RWPE2 (cell line): ENCODE results near the gene NT5C1B.

Source experiments
- ATAC-seq: fragments of 200-7000 bp; cut with Tn5 transposase; 3 replicates; pipeline ENCODE4 v1.9.1; 2021; ENCODE audit warnings: low read depth
- DNase-seq: peaks from one replicate; pipeline ENCODE4 v3.0.0-alpha.2; 2020; ENCODE audit warnings: low spot score
- H3K27ac ChIP-seq: fragments of 450-650 bp; 2 replicates; pipeline ENCODE4 v1.5.1; 2017; ENCODE audit warnings: mild to moderate bottlenecking; ENCODE audit not compliant: poor library complexity, severe bottlenecking
- H3K27me3 ChIP-seq: fragments of 250-450 bp; sonication (Bioruptor Pico); 2 replicates; pipeline ENCODE4 v1.5.1; 2021; ENCODE audit warnings: mild to moderate bottlenecking, moderate library complexity; ENCODE audit not compliant: insufficient read depth, poor library complexity, severe bottlenecking
- H3K36me3 ChIP-seq: fragments of 250-450 bp; sonication (Bioruptor Pico); 2 replicates; pipeline ENCODE4 v1.5.1; 2020; ENCODE audit warnings: low read depth, mild to moderate bottlenecking, moderate library complexity
- H3K4me1 ChIP-seq: fragments of 250-450 bp; sonication (Bioruptor Pico); 2 replicates; pipeline ENCODE4 v1.5.1; 2021; ENCODE audit warnings: mild to moderate bottlenecking, moderate library complexity; ENCODE audit not compliant: insufficient read depth, poor library complexity, severe bottlenecking
- H3K4me3 ChIP-seq: fragments of 250-450 bp; sonication (Bioruptor Pico); 2 replicates; pipeline ENCODE4 v1.5.1; 2021; ENCODE audit warnings: mild to moderate bottlenecking, moderate library complexity; ENCODE audit not compliant: severe bottlenecking
- H3K9me3 ChIP-seq: fragments of 250-450 bp; sonication (Bioruptor Pico); 2 replicates; pipeline ENCODE4 v1.5.1; 2021; ENCODE audit warnings: mild to moderate bottlenecking, moderate library complexity; ENCODE audit not compliant: severe bottlenecking
- CTCF ChIP-seq: fragments of 450-650 bp; IDR thresholded peaks from one replicate; pipeline ENCODE4 v1.5.1; 2017; ENCODE audit warnings: mild to moderate bottlenecking, moderate library complexity; ENCODE audit not compliant: poor library complexity, severe bottlenecking

NT5C1B gene

GRCh38 chr2:18559531-18560030, 29.8 kb downstream of the NT5C1B start:
- no peak for DNase-seq
- TF ChIP-seq CTCF: no peak
- peaks cover 5% of the 10 kb centered on the region for H3K9me3 ChIP-seq
- no peak for ATAC-seq
- H3K4me1 ChIP-seq: peaks cover 14% of the 10 kb centered on the region
- no peaks in the 10 kb centered on the region for H3K27me3 ChIP-seq
- peaks cover 39% of the 10 kb centered on the region for H3K36me3 ChIP-seq
- peak overlapping the region; percentile 80 for H3K27ac ChIP-seq
- peak overlapping the region; percentile 74 for H3K4me3 ChIP-seq

- peaks cover 14% of the 10 kb centered on the region for H3K4me1 ChIP-seq
- no peaks in the 10 kb centered on the region for H3K27me3 ChIP-seq
- H3K36me3 ChIP-seq: peaks cover 35% of the 10 kb centered on the region
- TF ChIP-seq CTCF: no peak
- no peaks in the 10 kb centered on the region for H3K9me3 ChIP-seq
- no peak overlapping the region for H3K4me3 ChIP-seq
- DNase-seq (no peak), ATAC-seq (no peak)
- no peak overlapping the region for H3K27ac ChIP-seq
Measured at GRCh38 chr2:18558458-18558857, 30.9 kb downstream of the NT5C1B start.

GRCh38 chr2:18557121-18557520, 32.2 kb downstream of the NT5C1B start:
- no peak overlapping the region for H3K27ac ChIP-seq
- no peak overlapping the region for H3K4me3 ChIP-seq
- ATAC-seq (no peak), DNase-seq (no peak)
- no peak for TF ChIP-seq CTCF
- peaks cover 17% of the 10 kb centered on the region for H3K4me1 ChIP-seq
- no peaks in the 10 kb centered on the region for H3K9me3 ChIP-seq
- peaks cover 35% of the 10 kb centered on the region for H3K36me3 ChIP-seq
- no peaks in the 10 kb centered on the region for H3K27me3 ChIP-seq

DNA sequence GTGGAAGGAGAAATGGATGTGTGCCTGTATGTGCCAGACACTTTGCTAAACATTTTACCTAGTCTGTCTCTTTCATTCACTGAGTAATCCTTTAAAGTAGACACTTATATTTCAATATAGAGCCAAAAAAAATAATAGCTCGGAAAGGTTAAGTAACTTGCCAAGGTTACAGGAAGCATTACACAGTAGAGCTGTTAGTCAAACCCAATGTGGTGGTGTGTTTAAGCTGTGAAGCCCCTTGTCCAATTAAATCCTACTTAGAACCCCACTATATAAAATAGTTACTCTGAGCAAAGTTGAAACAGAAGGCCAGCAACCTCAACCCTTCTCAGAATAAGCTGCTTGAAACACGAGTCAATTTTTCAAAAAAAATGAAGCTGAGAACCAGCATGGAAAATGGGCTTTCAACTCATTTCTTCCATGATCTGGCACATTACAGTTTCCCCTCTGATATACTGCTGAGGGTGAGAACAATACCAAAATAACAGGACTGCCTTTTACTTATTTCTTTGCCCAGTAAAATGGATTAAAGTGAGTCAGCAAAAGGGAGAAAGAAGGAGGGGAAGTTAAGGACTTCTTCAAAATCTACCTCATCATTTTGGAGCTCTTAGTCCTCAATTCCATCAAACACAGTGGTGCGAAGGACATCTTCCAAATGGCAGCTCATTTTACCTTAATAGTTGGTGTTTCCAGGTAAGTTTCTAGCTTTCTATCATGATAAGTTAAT, 36.9 kb downstream of the NT5C1B start:
- DNase-seq (no peak), ATAC-seq (peak; percentile 21; the same call in 1 of the 3 replicates)
- H3K27me3 ChIP-seq: no peaks in the 10 kb centered on the region
- H3K4me1 ChIP-seq: peaks cover 4% of the 10 kb centered on the region
- no peak overlapping the region for H3K4me3 ChIP-seq
- peak overlapping the region; percentile 37 for H3K27ac ChIP-seq
- peaks cover 27% of the 10 kb centered on the region for H3K36me3 ChIP-seq
- TF ChIP-seq CTCF: no peak
- no peaks in the 10 kb centered on the region for H3K9me3 ChIP-seq

DNA sequence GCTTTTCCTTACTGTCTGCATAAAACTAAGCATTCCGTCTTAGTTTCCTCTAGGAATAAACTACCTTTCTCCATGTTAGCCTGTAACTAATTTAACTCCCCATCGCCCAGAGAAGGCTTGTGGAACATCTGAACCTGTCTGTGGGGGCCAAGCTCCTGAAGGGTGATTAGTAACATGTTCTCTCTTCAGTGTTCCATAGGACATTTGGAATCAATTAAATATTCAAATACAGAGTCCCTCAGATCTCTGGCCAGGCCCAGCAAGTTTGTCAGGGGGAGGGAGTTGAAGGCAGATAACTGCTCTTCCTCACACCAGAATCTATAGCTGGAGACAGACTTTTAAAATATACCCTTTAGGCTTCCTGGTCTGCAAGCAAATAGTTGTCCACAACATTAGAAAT, 37.7 kb downstream of the NT5C1B start:
- Histone ChIP-seq H3K27me3 (no peaks in the 10 kb centered on the region), H3K4me1 (peaks cover 4% of the 10 kb centered on the region), H3K27ac (peak overlapping the region; percentile 37), H3K4me3 (no peak overlapping the region), H3K9me3 (no peaks in the 10 kb centered on the region), H3K36me3 (peaks cover 21% of the 10 kb centered on the region)
- DNase-seq: no peak
- ATAC-seq: no peak
- no peak for TF ChIP-seq CTCF
